ENCODE data around the gene ARHGEF4.

- TF ChIP-seq CTCF (IDR thresholded peaks at IDR 0.05 in 2 of 3, conservative IDR thresholded peaks at IDR 0.05 in 1 of 3; ENCODE audit: control insufficient read depth in 2 of 3, extremely low read depth in 1 of 3, insufficient read depth in 1 of 3, low read depth in 3 of 3, low read length in 3 of 3) (no peak), ZBTB40 (IDR thresholded peaks at IDR 0.05; ENCODE audit: borderline replicate concordance) (no peak)
Measured at GRCh38 chr2:130846233-130846632, 9.5 kb downstream of the ARHGEF4 start.
